Spleen (tissue), 11 donors: ENCODE data around the gene PCARE. TPM values are rescaled to one million over a fixed set of nuclear protein-coding genes. Genes with fewer than 3 reads are reported as not detected.
A peak's percentile ranks its signal among the peaks of the same experiment; 100 is the strongest.

Experiments
- DNase-seq: peaks from one replicate; pipeline ENCODE4 v3.0.0-alpha.2; 2020
- H3K27ac ChIP-seq, 8 donors: fragments of 200-600 bp; sonication (generic) in 7 of 8; 1 replicate in 4 of 8; 2 replicates in 4 of 8; pipeline versions ENCODE4 v1.5.0 to v1.8.0; 2016 to 2021; ENCODE audit warnings: inconsistent platforms in 4 of 8, mild to moderate bottlenecking in 4 of 8, moderate library complexity in 1 of 8
- H3K27me3 ChIP-seq, 7 donors: fragments of 200-600 bp; sonication (generic) in 6 of 7; replicated peaks in 1 of 7; 1 replicate in 4 of 7; 2 replicates in 3 of 7; pipeline versions ENCODE4 v1.5.0 to v1.8.0; 2016 to 2021; ENCODE audit warnings: inconsistent platforms in 3 of 7, mild to moderate bottlenecking in 1 of 7
- H3K36me3 ChIP-seq, 6 donors: fragments of 200-600 bp; sonication (generic) in 5 of 6; 1 replicate in 4 of 6; 2 replicates in 2 of 6; pipeline versions ENCODE4 v1.5.0 to v1.8.0; 2016 to 2021; ENCODE audit warnings: inconsistent platforms in 2 of 6
- H3K4me1 ChIP-seq, 6 donors: fragments of 200-600 bp; sonication (generic) in 5 of 6; 1 replicate in 3 of 6; 2 replicates in 3 of 6; pipeline versions ENCODE4 v1.5.0 to v1.8.0; 2016 to 2021; ENCODE audit warnings: inconsistent platforms in 3 of 6
- H3K4me3 ChIP-seq, 8 donors: fragments of 200-600 bp; sonication (generic) in 7 of 8; 1 replicate in 4 of 8; 2 replicates in 4 of 8; pipeline versions ENCODE4 v1.5.0 to v1.8.0; 2016 to 2021; ENCODE audit warnings: inconsistent platforms in 4 of 8, mild to moderate bottlenecking in 4 of 8, moderate library complexity in 2 of 8
- H3K9me3 ChIP-seq, 8 donors: fragments of 200-600 bp; sonication (generic) in 7 of 8; 1 replicate in 4 of 8; 2 replicates in 4 of 8; pipeline versions ENCODE4 v1.5.0 to v1.8.0; 2016 to 2021; ENCODE audit warnings: inconsistent platforms in 4 of 8
- CTCF ChIP-seq, 11 experiments: fragments of 200-600 bp in 7 of 11; fragments of 450-650 bp in 4 of 11; sonication (generic) in 4 of 11; IDR thresholded peaks in 8 of 11; conservative IDR thresholded peaks in 3 of 11; 1 replicate in 7 of 11; 2 replicates in 4 of 11; pipeline versions ENCODE4 v1.4.0 to v1.8.0; 2016 to 2021; ENCODE audit warnings: antibody characterized with exemption in 11 of 11, inconsistent platforms in 4 of 11, mild to moderate bottlenecking in 1 of 11
- POLR2A ChIP-seq, 3 donors: fragments of 450-650 bp; IDR thresholded peaks; one replicate each; pipeline ENCODE4 v1.5.1; 2017; ENCODE audit warnings: antibody characterized with exemption in 3 of 3, mild to moderate bottlenecking in 1 of 3
- POLR2AphosphoS5 ChIP-seq, 3 donors: sonication (generic); formaldehyde crosslinking; IDR thresholded peaks; one replicate each; pipeline ENCODE4 v1.5.1; 2017; ENCODE audit warnings: antibody characterized with exemption in 3 of 3
- WGBS, 5 donors: extraction: QIAGEN DNeasy Blood & Tissue Kit in 3 of 5; methylation state at CpG; one replicate each; pipeline versions ENCODE4 v1.1.5 to v1.1.7; 2013 to 2018; 5-methylcytosine and 5-hydroxymethylcytosine counted together
- intact Hi-C: fragments of 100-400 bp; cut with DNase I; formaldehyde crosslinking; loops from one replicate; pipeline ENCODE4 v1.15.0; 2023; ENCODE audit warnings: low total_unique reads
- polyA plus RNA-seq, 3 donors: library from polyadenylated mRNA; stranded (reverse); fragments of 200-250 nt; gene quantifications; one replicate each; pipeline ENCODE4 v1.2.1, GENCODE V29; 2013
- total RNA-seq, 7 donors: library from RNA; depleted of rRNA in 3 of 7; stranded (reverse); fragments of >200 nt in 3 of 7; fragmentation: NEBNext Ultra II Directional in 4 of 7; extraction: Animal tissue kit (Norgen Biotek cat#: 25700) in 4 of 7; gene quantifications; one replicate each; pipeline versions ENCODE4 v1.1.0 to v1.2.1, GENCODE V29; 2016 to 2021
- donor health status: healthy with polysubstance abuse.
- donor health status: DM: no; HTN: no; CAD: no; lungs with moderate emphysema.
- donor health status: DM: no; HTN: no; CAD: no.
- donor health status: Bipolar disorder and iron deficiency.
- donor health status: healthy.
- donor health status: DM: no; HTN: no; CAD: no.
- donor health status: DM: yes; HTN: yes; CAD: no.

The PCARE gene
- total and polyA plus RNA-seq, 10 donors, result not detected

GRCh38 chr2:29015701-29016470 lies 58.4 kb downstream of the PCARE start:
- Histone ChIP-seq H3K27ac (peak overlapping the region; percentile 58 to 94 (median 79)), H3K27me3 (peaks cover 0 to 16% (median 0%) of the 10 kb centered on the region in 7 donors), H3K9me3 (no peaks in the 10 kb centered on the region), H3K36me3 (no peaks in the 10 kb centered on the region), H3K4me3 (peak overlapping the region in 2 of 8 donors; percentile 3 to 47), H3K4me1 (peaks cover 33 to 81% (median 67%) of the 10 kb centered on the region in 6 donors)
- 69 to 76% (median 70%) methylated on average over 17 of the region's 17 CpGs for WGBS, 5 donors
- TF ChIP-seq CTCF (IDR thresholded peaks at IDR 0.05 in 8 of 11, conservative IDR thresholded peaks at IDR 0.05 in 3 of 11) (no peak), POLR2AphosphoS5 (IDR thresholded peaks at IDR 0.05) (peak in 2 of 3 donors; percentile 44 to 56)
- intact Hi-C loops, result no loop called here
- peak; percentile 71 for DNase-seq

- Histone ChIP-seq H3K9me3 (no peaks in the 10 kb centered on the region), H3K27ac (peak overlapping the region; percentile 58 to 94 (median 79)), H3K27me3 (peaks cover 0 to 24% (median 0%) of the 10 kb centered on the region in 7 donors), H3K4me1 (peaks cover 40 to 91% (median 77%) of the 10 kb centered on the region in 6 donors), H3K4me3 (peak overlapping the region in 3 of 8 donors; percentile 3 to 47 (median 14)), H3K36me3 (no peaks in the 10 kb centered on the region)
- intact Hi-C loops, result no loop called here
- 8 to 15% (median 12%) methylated on average over 13 of the region's 13 CpGs for WGBS, 5 donors
- DNase-seq, result peak; percentile 90
- TF ChIP-seq POLR2AphosphoS5 (IDR thresholded peaks at IDR 0.05) (peak; percentile 23 to 63 (median 42)), CTCF (IDR thresholded peaks at IDR 0.05 in 8 of 11, conservative IDR thresholded peaks at IDR 0.05 in 3 of 11) (peak in 6 of 11 experiments; percentile 6 to 54 (median 39)), POLR2A (IDR thresholded peaks at IDR 0.05) (no peak)
These were observed 59.4 kb downstream of the PCARE start for GRCh38 chr2:29014811-29015421.

GRCh38 chr2:29014331-29014730 lies 60.0 kb downstream of the PCARE start:
- H3K27me3 ChIP-seq, result peaks cover 0 to 29% (median 0%) of the 10 kb centered on the region in 7 donors
- peak overlapping the region; percentile 28 to 94 (median 76) for H3K27ac ChIP-seq
- DNase-seq, result peak; percentile 82
- no peak for TF ChIP-seq POLR2AphosphoS5 (IDR thresholded peaks at IDR 0.05)
- no peak for TF ChIP-seq CTCF (IDR thresholded peaks at IDR 0.05 in 8 of 11, conservative IDR thresholded peaks at IDR 0.05 in 3 of 11)
- TF ChIP-seq POLR2A (IDR thresholded peaks at IDR 0.05), result no peak
- no peaks in the 10 kb centered on the region for H3K36me3 ChIP-seq
- 44 to 58% (median 45%) methylated on average over 8 of the region's 8 CpGs for WGBS, 5 donors
- H3K9me3 ChIP-seq, result no peaks in the 10 kb centered on the region
- intact Hi-C loops, result no loop called here
- H3K4me3 ChIP-seq, result peak overlapping the region in 3 of 8 donors; percentile 6 to 47 (median 14)
- peaks cover 40 to 97% (median 79%) of the 10 kb centered on the region in 6 donors for H3K4me1 ChIP-seq
